SK-N-MC (cell line): ENCODE results near the gene APP.

ENCODE experiments used
- DNase-seq: peaks from one replicate; pipeline ENCODE4 v3.0.0-alpha.2; 2011; ENCODE audit warnings: low read depth, low spot score
- H3K27ac ChIP-seq: fragments of 200-600 bp; sonication (generic); 2 replicates; pipeline ENCODE4 v1.5.1; 2016; ENCODE audit warnings: mixed run types
- H3K36me3 ChIP-seq: fragments of 200-600 bp; sonication (generic); 2 replicates; pipeline ENCODE4 v1.6.1; 2017; ENCODE audit warnings: antibody characterized with exemption, low read length, mixed read lengths; ENCODE audit not compliant: insufficient read depth
- H3K4me3 ChIP-seq: fragments of 200-600 bp; sonication (generic); 2 replicates; pipeline ENCODE4 v1.5.1; 2016
- H3K9ac ChIP-seq: fragments of 200-600 bp; sonication (generic); 2 replicates; pipeline ENCODE4 v1.8.0; 2017; ENCODE audit warnings: mixed run types, mixed read lengths; ENCODE audit not compliant: insufficient read length
- H3K9me3 ChIP-seq: fragments of 200-600 bp; sonication (generic); 2 replicates; pipeline ENCODE4 v1.6.1; 2017; ENCODE audit warnings: low read depth, mild to moderate bottlenecking, antibody characterized with exemption, low read length, moderate library complexity, mixed read lengths
- EZH2 ChIP-seq: fragments of 200-600 bp; sonication (generic); IDR thresholded peaks from one replicate; pipeline ENCODE4 v1.6.1; 2017; ENCODE audit warnings: antibody characterized with exemption
- FOXP2 ChIP-seq: optimal IDR thresholded peaks from 2 replicates; pipeline ENCODE3; 2011; ENCODE audit warnings: mild to moderate bottlenecking, moderate library complexity; ENCODE audit not compliant: insufficient read depth; ENCODE audit errors: extremely low read length, control extremely low read depth
- POLR2AphosphoS5 ChIP-seq: IDR thresholded peaks from 2 replicates; pipeline ENCODE4 v1.6.1; 2012; ENCODE audit warnings: mild to moderate bottlenecking, low read depth, low read length, borderline replicate concordance

Gene APP

DNA sequence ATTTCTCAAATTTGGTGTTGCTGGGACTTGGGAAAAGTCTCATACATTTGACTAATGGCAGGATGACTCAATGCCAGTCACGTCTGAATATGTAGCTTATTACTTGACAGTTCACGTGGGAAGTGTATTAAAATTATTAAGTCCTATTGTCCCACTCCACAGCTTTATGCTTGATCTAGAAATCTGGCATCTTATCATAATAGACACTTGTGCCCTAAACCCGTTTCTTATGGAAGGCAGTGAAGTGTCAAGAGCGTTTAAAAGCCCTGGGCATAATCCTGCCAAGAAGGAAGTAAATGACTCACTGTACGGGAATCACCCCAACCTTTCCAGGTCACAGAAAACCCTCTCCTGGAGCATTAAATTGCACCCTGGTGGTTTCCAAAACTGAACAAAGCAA lies 207.4 kb downstream of the APP start:
- TF ChIP-seq EZH2 (no peak), FOXP2 (no peak), POLR2AphosphoS5 (no peak)
- H3K27ac ChIP-seq: no peak overlapping the region
- H3K9me3 ChIP-seq: no peaks in the 10 kb centered on the region
- H3K9ac ChIP-seq: no peak overlapping the region
- H3K4me3 ChIP-seq: no peak overlapping the region
- H3K36me3 ChIP-seq: peaks cover 51% of the 10 kb centered on the region
- no peak for DNase-seq

DNA sequence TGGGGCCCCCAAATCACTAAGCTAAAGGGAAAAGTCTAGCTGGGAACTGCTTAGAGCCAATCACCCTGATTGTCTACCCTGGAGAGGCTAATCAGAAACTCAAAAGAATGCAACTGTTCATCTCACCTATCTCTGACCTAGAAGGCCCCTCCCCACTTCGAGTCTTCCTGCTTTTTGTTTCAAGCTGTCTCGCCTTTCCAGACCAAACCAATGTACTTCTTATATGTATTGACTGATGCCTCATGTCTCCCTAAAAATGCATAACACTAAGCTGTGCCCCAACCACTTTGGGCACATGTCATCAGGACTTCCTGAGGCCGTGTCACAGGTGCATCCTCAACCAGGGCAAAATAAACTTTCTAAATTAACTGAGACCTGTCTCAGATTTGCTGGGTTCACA lies 209.5 kb downstream of the APP start:
- Histone ChIP-seq H3K4me3 (no peak overlapping the region), H3K9ac (no peak overlapping the region), H3K27ac (no peak overlapping the region), H3K36me3 (peaks cover 44% of the 10 kb centered on the region), H3K9me3 (no peaks in the 10 kb centered on the region)
- TF ChIP-seq EZH2 (no peak), FOXP2 (no peak)
- no peak for DNase-seq

DNA sequence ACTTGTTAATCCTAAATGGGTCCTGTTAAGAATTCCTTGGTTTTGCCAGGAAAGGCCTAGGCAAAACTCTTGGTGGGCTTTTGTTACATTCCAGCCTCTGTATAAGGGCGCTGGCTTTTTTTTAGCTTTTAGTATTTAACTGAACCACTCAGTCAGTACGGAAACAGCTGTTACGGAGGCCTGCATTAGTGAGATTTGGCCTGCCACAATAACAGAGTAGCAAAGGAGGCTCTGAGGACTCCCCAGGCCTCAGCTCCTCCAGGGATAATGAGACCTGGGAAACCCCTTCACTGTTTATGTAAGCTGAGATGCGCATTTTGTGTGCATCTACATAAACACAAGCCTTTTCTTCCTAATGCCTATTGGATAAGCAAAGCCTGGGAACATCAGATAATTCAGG lies 210.2 kb downstream of the APP start:
- DNase-seq: no peak

DNA sequence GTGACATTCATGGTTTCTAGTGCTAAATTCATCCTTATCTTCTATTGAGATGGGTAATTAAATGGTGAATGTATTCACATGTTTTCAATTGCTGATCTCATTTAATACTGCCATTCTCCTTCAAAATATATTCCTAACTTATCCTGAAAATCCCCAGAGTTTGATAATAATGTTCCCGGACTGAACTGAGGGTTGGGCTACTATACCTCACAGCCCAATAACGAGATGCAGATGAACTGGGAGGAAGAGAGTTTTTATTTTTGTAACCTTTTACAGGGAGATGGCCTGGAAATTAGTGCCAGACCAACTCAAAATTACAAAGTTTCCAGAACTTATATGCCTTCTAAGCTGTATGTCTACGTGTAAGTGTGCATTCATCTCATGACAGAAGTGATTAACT lies 210.8 kb downstream of the APP start:
- no peaks in the 10 kb centered on the region for H3K9me3 ChIP-seq
- no peak overlapping the region for H3K9ac ChIP-seq
- no peak overlapping the region for H3K4me3 ChIP-seq
- no peak for DNase-seq
- no peak for TF ChIP-seq POLR2AphosphoS5
- TF ChIP-seq EZH2: no peak
- no peak for TF ChIP-seq FOXP2
- H3K36me3 ChIP-seq: peaks cover 48% of the 10 kb centered on the region
- no peak overlapping the region for H3K27ac ChIP-seq

More for the DNA sequence above, 210.2 kb downstream of the APP start:
- no peak overlapping the region for H3K27ac ChIP-seq
- H3K9ac ChIP-seq: no peak overlapping the region
- H3K36me3 ChIP-seq: peaks cover 48% of the 10 kb centered on the region
- H3K9me3 ChIP-seq: no peaks in the 10 kb centered on the region
- no peak for TF ChIP-seq POLR2AphosphoS5
- no peak for TF ChIP-seq FOXP2
- no peak overlapping the region for H3K4me3 ChIP-seq

DNA sequence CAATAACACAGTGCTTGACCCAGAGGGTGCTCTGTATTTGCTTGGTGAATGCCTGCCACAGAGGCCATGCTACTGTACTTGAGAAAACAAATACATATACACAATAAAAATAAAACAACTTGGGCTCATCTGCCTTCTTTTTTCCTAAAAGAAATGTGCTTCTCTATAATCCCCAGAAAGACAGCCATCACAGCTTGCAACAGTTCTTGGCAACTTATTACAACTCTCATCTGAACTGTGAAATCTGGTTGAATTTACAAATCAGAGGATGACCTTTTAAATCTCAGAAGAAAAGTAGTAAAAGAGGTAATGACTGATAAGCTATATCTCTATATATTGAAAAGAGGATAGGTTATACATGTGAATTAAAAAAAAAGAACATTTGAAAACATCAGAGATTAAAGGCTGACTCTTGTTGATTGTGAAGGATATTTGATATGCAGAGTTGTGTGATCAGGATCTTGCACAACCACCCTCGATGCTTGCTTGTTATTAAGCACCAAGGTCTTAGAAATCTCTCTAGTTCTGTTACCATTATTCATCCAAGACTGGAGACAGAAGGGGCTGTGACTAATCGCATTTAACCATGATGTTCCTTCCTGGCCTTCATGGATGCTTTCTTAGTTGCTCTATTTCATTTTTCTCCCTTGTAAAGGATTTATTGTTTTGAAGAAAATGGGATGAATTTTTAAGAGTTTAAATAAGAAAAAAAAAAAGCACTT lies 213.4 kb downstream of the APP start:
- H3K36me3 ChIP-seq: peaks cover 58% of the 10 kb centered on the region
- H3K4me3 ChIP-seq: no peak overlapping the region
- no peak for DNase-seq
- peak overlapping the region; percentile 8; the same call in 1 of the 2 replicates for H3K27ac ChIP-seq
- TF ChIP-seq POLR2AphosphoS5 (no peak), EZH2 (no peak), FOXP2 (no peak)
- no peak overlapping the region for H3K9ac ChIP-seq
- no peaks in the 10 kb centered on the region for H3K9me3 ChIP-seq

DNA sequence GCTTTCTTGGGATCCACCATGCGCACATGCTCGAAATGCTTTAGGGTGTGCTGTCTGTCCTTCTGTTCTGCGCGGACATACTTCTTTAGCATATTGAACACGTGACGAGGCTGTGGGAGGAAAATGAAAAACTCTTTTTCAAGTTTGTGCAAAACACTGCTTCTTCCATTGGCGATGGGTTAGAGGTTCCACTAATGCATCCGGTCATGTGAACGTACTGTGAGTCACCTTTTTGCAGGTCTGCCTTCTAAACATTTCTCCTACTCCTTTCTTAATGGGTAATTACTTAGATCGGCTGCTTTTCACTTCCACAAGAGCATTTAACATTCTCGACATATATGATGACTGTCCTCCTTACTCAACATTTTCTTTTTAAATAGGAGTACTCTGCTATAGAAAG lies 214.9 kb downstream of the APP start:
- Histone ChIP-seq H3K36me3 (peaks cover 62% of the 10 kb centered on the region), H3K9me3 (no peaks in the 10 kb centered on the region), H3K27ac (no peak overlapping the region), H3K9ac (no peak overlapping the region), H3K4me3 (no peak overlapping the region)
- TF ChIP-seq FOXP2 (no peak), POLR2AphosphoS5 (no peak), EZH2 (no peak)
- DNase-seq: no peak

DNA sequence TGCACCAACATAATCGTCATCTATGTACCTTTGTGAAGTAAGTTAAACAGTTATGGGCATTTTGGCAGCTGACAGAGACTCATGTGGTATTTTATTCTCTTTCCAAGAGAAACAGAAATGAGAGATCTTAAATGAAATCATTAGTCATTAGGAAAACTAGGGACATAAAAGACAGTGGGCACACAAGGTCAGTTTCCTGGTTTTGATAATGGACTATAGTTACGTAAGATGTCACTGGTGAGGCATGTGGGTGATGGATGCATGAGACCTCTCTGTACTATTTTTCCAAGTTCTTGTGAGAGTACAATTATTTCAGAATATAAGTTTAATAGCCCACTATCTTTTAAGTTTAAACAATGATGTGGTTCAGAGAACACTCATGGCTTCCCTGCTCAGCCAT lies 216.9 kb downstream of the APP start:
- Histone ChIP-seq H3K36me3 (peaks cover 62% of the 10 kb centered on the region), H3K27ac (no peak overlapping the region), H3K9ac (no peak overlapping the region), H3K4me3 (no peak overlapping the region), H3K9me3 (no peaks in the 10 kb centered on the region)
- no peak for DNase-seq
- TF ChIP-seq EZH2 (no peak), FOXP2 (no peak), POLR2AphosphoS5 (no peak)

DNA sequence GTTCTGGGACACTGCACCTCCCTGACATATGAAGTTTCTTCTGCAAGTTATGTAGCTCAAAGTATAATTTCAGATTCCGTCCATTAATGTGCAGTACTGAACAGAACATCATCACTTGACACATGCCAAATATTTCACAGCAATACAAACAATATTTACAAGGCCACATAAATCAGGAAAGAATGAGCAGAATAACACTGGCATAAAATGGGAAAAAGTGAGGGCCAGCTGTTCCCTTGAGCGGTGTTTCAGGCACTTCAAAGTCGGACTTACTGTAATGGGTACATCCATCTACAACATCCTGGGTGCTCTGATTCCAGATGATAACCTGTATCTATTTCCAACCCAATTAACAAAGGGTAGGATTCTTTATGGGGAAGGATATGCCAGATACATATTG lies 217.4 kb downstream of the APP start:
- TF ChIP-seq FOXP2 (no peak), EZH2 (no peak), POLR2AphosphoS5 (no peak)
- Histone ChIP-seq H3K9ac (no peak overlapping the region), H3K4me3 (no peak overlapping the region), H3K36me3 (peaks cover 63% of the 10 kb centered on the region), H3K27ac (no peak overlapping the region), H3K9me3 (no peaks in the 10 kb centered on the region)
- DNase-seq: no peak

DNA sequence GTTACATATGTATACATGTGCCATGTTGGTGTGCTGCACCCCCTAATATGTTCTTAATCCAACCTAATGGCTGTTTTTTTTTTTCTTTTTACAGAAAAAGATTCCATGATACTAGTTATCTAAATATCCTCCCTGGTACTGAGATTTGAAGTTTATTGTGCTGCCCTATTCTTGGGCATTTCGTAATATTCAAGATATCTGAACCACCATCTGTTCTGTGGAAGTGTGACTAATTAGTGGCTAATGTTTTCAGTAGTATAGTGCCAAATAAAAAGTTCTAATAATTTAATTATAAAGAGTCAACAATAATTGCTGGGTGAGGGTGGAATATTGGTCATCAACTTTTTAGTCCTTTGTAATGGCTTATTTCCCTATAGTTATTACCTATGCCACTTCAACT lies 218.3 kb downstream of the APP start:
- Histone ChIP-seq H3K9me3 (no peaks in the 10 kb centered on the region), H3K4me3 (no peak overlapping the region), H3K9ac (no peak overlapping the region), H3K27ac (no peak overlapping the region), H3K36me3 (peaks cover 71% of the 10 kb centered on the region)
- DNase-seq: no peak
- TF ChIP-seq POLR2AphosphoS5: no peak
- TF ChIP-seq EZH2: no peak
- TF ChIP-seq FOXP2: no peak
